Karpas-422 (cell line): Measurements from ENCODE around the gene GAL3ST2. TPM values are rescaled to one million over a fixed set of nuclear protein-coding genes. Genes with fewer than 3 reads are reported as not detected.
"Not testable (repeated sequence)": the region's sequence is repeated elsewhere in the genome, so short reads cannot be mapped to it uniquely, and the experiment has no call there.

ENCODE experiments used
- DNase-seq: peaks from one replicate; pipeline ENCODE4 v3.0.0-alpha.2; 2015
- H2AFZ ChIP-seq: fragments of 200-600 bp; sonication (generic); 2 replicates; pipeline ENCODE4 v1.6.1; 2014; ENCODE audit warnings: antibody characterized with exemption, low read length, mixed read lengths
- H3K27ac ChIP-seq: fragments of 200-600 bp; sonication (generic); 2 replicates; pipeline ENCODE4 v1.5.1; 2014; ENCODE audit warnings: mild to moderate bottlenecking, low read length, moderate library complexity
- H3K27me3 ChIP-seq: fragments of 200-600 bp; sonication (generic); 2 replicates; pipeline ENCODE4 v1.6.1; 2014; ENCODE audit warnings: low read length, mixed read lengths
- H3K36me3 ChIP-seq: fragments of 200-600 bp; sonication (generic); 2 replicates; pipeline ENCODE4 v1.6.1; 2014; ENCODE audit warnings: low read length, mixed read lengths; ENCODE audit not compliant: insufficient read depth
- H3K4me1 ChIP-seq: fragments of 200-600 bp; sonication (generic); 2 replicates; pipeline ENCODE4 v1.6.1; 2014; ENCODE audit warnings: mild to moderate bottlenecking, low read length, mixed read lengths
- H3K4me2 ChIP-seq: fragments of 200-600 bp; sonication (generic); 2 replicates; pipeline ENCODE4 v1.6.1; 2014; ENCODE audit warnings: low read length, low read depth, mild to moderate bottlenecking; ENCODE audit not compliant: poor library complexity, severe bottlenecking
- H3K4me3 ChIP-seq: fragments of 200-600 bp; sonication (generic); 2 replicates; pipeline ENCODE4 v1.5.1; 2014; ENCODE audit warnings: mild to moderate bottlenecking, antibody characterized with exemption, low read length, mixed read lengths
- H3K79me2 ChIP-seq: fragments of 200-600 bp; sonication (generic); 2 replicates; pipeline ENCODE4 v1.6.1; 2014; ENCODE audit warnings: mild to moderate bottlenecking, low read length, mixed read lengths
- H3K9ac ChIP-seq: fragments of 200-600 bp; sonication (generic); 2 replicates; pipeline ENCODE4 v1.6.0; 2014; ENCODE audit warnings: low read length
- H3K9me2 ChIP-seq: fragments of 200-600 bp; sonication (generic), shearing (Covaris generic); replicated peaks from 2 replicates; pipeline ENCODE4 v1.6.0; 2014; ENCODE audit warnings: mild to moderate bottlenecking, low read length, moderate library complexity; ENCODE audit not compliant: insufficient read depth
- H3K9me3 ChIP-seq: fragments of 300-700, 200-600 bp; sonication (generic); 2 replicates; pipeline ENCODE4 v1.6.1; 2014; ENCODE audit warnings: low read length, mixed read lengths
- H4K20me1 ChIP-seq: fragments of 200-600 bp; sonication (generic); 2 replicates; pipeline ENCODE4 v1.6.1; 2014; ENCODE audit warnings: mild to moderate bottlenecking, antibody characterized with exemption, low read length, low read depth; ENCODE audit not compliant: insufficient read depth
- total RNA-seq: library from RNA; depleted of rRNA; stranded (reverse); fragments of >200 nt; shearing (Covaris generic); gene quantifications from 2 replicates; pipeline ENCODE4 v1.2.3, GENCODE V29; 2014; ENCODE audit warnings: low replicate concordance

Gene GAL3ST2
- total RNA-seq, 1 experiment from 2014 or later: not detected

- Histone ChIP-seq H3K9ac (no peak overlapping the region), H3K27ac (no peak overlapping the region), H2AFZ (no peak overlapping the region), H3K36me3 (no peaks in the 10 kb centered on the region), H3K4me3 (no peak overlapping the region), H3K79me2 (no peaks in the 10 kb centered on the region), H3K4me2 (no peak overlapping the region), H3K27me3 (no peaks in the 10 kb centered on the region), H3K4me1 (no peaks in the 10 kb centered on the region), H3K9me3 (no peaks in the 10 kb centered on the region), H4K20me1 (no peaks in the 10 kb centered on the region), H3K9me2 (no peaks in the 10 kb centered on the region)
- no peak for DNase-seq
These were observed 11.5 kb downstream of the GAL3ST2 start for GRCh38 chr2:241788135-241788534.

GRCh38 chr2:241788572-241788971 lies 11.9 kb downstream of the GAL3ST2 start:
- Histone ChIP-seq H3K4me2 (no peak overlapping the region), H3K27ac (no peak overlapping the region), H3K9me3 (no peaks in the 10 kb centered on the region), H3K4me1 (no peaks in the 10 kb centered on the region), H2AFZ (no peak overlapping the region), H3K4me3 (no peak overlapping the region), H3K27me3 (no peaks in the 10 kb centered on the region), H4K20me1 (no peaks in the 10 kb centered on the region), H3K9ac (no peak overlapping the region), H3K36me3 (no peaks in the 10 kb centered on the region), H3K9me2 (no peaks in the 10 kb centered on the region), H3K79me2 (no peaks in the 10 kb centered on the region)
- DNase-seq: no peak

- DNase-seq, H3K9ac ChIP-seq, H3K9me3 ChIP-seq, H3K4me1 ChIP-seq, H2AFZ ChIP-seq, H4K20me1 ChIP-seq, H3K4me2 ChIP-seq, H3K36me3 ChIP-seq, H3K79me2 ChIP-seq, H3K4me3 ChIP-seq, H3K27me3 ChIP-seq, H3K27ac ChIP-seq, H3K9me2 ChIP-seq: not testable (repeated sequence)
These were observed 14.8 kb downstream of the GAL3ST2 start for GRCh38 chr2:241791385-241791784.

GRCh38 chr2:241793385-241793784 lies 16.8 kb downstream of the GAL3ST2 start:
- no peaks in the 10 kb centered on the region for H3K9me3 ChIP-seq

DNA sequence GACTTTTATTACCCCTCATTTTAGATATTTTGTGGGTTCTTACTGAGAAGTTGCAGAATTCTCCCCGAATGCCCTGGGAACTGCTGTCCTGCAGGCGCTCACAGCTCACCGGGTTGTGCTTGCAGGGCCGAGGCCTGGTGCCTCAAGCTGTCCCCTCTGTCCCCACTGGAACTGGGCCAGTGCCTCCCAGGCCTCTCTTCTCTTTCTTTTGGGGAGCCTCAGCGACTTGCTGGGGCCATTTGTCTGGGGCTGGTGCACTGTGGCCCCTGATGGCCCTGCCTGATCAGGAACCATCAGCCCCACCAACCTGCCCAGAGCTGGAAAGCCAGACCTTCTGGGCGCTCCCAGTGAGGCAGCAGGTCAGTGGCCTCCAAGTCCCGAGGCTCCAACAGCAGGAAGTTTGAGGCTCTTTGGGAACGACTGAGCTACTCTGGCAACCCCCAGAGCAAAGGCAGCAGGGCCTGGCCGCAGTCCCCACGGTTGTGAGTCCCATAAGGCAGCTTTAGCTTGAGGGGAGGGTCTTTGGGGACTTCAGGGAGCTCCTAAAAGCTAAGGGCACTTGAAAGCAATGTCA lies 17.7 kb downstream of the GAL3ST2 start:
- Histone ChIP-seq H3K27me3 (no peaks in the 10 kb centered on the region), H3K27ac (no peak overlapping the region), H3K9me2 (no peaks in the 10 kb centered on the region), H2AFZ (no peak overlapping the region), H3K36me3 (no peaks in the 10 kb centered on the region), H3K4me3 (no peak overlapping the region), H3K9ac (no peak overlapping the region), H3K4me2 (no peak overlapping the region), H4K20me1 (no peaks in the 10 kb centered on the region), H3K4me1 (no peaks in the 10 kb centered on the region), H3K79me2 (no peaks in the 10 kb centered on the region), H3K9me3 (no peaks in the 10 kb centered on the region)
- no peak for DNase-seq

More at GRCh38 chr2:241793385-241793784, 16.8 kb downstream of the GAL3ST2 start:
- no peak overlapping the region for H3K4me3 ChIP-seq
- no peaks in the 10 kb centered on the region for H3K27me3 ChIP-seq
- H4K20me1 ChIP-seq: no peaks in the 10 kb centered on the region
- H3K9me2 ChIP-seq: no peaks in the 10 kb centered on the region
- H3K79me2 ChIP-seq: no peaks in the 10 kb centered on the region
- no peak overlapping the region for H3K27ac ChIP-seq
- no peaks in the 10 kb centered on the region for H3K4me1 ChIP-seq
- H2AFZ ChIP-seq: no peak overlapping the region
- H3K36me3 ChIP-seq: no peaks in the 10 kb centered on the region
- no peak overlapping the region for H3K9ac ChIP-seq
- no peak for DNase-seq
- no peak overlapping the region for H3K4me2 ChIP-seq

DNA sequence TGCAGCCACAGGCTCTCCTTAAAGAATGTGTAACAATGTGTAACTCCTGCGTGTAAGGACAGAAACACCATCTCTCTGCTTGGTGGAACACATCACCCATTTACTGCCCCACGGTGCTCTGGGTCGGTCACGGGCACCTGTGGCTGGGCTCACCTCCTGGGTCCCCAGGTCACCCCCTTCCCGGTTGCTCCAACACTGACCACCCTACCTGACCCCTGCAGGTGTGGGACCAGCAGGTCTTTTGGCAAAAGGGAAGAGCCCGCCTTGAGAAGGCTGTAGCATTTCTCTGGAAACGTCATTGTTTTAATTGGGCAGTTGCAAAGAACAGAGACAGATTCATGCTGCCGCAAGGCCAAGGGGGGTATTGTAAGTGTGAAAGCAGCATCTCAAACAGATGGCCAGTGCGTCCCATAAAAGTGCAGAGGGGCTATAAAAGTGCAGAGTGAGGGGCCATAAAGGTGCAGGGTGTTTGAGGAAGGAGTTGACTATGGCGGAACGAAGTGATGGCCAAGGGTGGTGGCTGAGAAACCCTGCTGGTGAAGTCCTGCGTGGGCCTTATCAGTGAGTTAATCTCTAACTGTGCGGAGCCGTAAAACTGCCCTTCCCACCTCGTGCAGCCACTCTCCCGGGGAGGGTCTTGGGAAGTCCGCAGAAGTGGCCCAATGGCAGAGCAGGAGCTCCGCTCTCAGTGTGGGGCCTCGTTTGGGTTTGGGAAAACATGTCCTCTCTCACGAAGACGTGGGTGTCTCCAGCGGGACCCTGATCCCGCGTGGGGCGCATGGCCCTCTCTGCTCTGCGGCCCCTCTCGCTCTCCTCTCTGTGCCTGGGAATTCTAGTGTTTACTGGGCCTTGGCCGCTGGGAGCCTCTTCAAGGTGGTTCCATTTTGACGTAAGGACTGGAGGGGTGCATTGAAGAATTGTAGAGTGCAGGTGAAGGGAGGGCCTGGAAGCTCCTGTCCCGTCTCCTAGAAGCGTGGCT lies 18.7 kb downstream of the GAL3ST2 start:
- no peak overlapping the region for H2AFZ ChIP-seq
- no peak overlapping the region for H3K4me2 ChIP-seq
- no peaks in the 10 kb centered on the region for H3K79me2 ChIP-seq
- no peaks in the 10 kb centered on the region for H3K4me1 ChIP-seq
- no peaks in the 10 kb centered on the region for H3K27me3 ChIP-seq
- no peak overlapping the region for H3K27ac ChIP-seq
- no peaks in the 10 kb centered on the region for H3K9me2 ChIP-seq
- no peak for DNase-seq
- H3K36me3 ChIP-seq: no peaks in the 10 kb centered on the region
- H3K9me3 ChIP-seq: no peaks in the 10 kb centered on the region
- no peak overlapping the region for H3K9ac ChIP-seq
- H3K4me3 ChIP-seq: no peak overlapping the region
- no peaks in the 10 kb centered on the region for H4K20me1 ChIP-seq

- no peaks in the 10 kb centered on the region for H3K4me1 ChIP-seq
- no peaks in the 10 kb centered on the region for H3K36me3 ChIP-seq
- H3K9ac ChIP-seq: no peak overlapping the region
- H4K20me1 ChIP-seq: no peaks in the 10 kb centered on the region
- no peak overlapping the region for H3K4me2 ChIP-seq
- no peaks in the 10 kb centered on the region for H3K27me3 ChIP-seq
- H3K9me3 ChIP-seq: no peaks in the 10 kb centered on the region
- no peak overlapping the region for H2AFZ ChIP-seq
- H3K27ac ChIP-seq: no peak overlapping the region
- DNase-seq: no peak
- H3K4me3 ChIP-seq: no peak overlapping the region
- no peaks in the 10 kb centered on the region for H3K79me2 ChIP-seq
- no peaks in the 10 kb centered on the region for H3K9me2 ChIP-seq
These were observed 19.6 kb downstream of the GAL3ST2 start for GRCh38 chr2:241796209-241796608.

- Histone ChIP-seq H3K27ac (no peak overlapping the region), H3K4me2 (no peak overlapping the region), H4K20me1 (no peaks in the 10 kb centered on the region), H3K36me3 (no peaks in the 10 kb centered on the region), H3K9me2 (no peaks in the 10 kb centered on the region), H3K9me3 (no peaks in the 10 kb centered on the region), H3K79me2 (no peaks in the 10 kb centered on the region), H3K4me3 (no peak overlapping the region), H2AFZ (no peak overlapping the region), H3K9ac (no peak overlapping the region), H3K27me3 (no peaks in the 10 kb centered on the region), H3K4me1 (no peaks in the 10 kb centered on the region)
- DNase-seq: no peak
These were observed 20.1 kb downstream of the GAL3ST2 start for GRCh38 chr2:241796610-241797138.
